ENCODE measurements around the gene RNF187. TPM values are rescaled to one million over a fixed set of nuclear protein-coding genes. Genes with fewer than 3 reads are reported as not detected.
A peak's percentile ranks its signal among the peaks of the same experiment; 100 is the strongest.

The RNF187 gene
- total and polyA plus RNA-seq, 10 of the 15 experiments (the other 5 are each of a cell fraction or from before 2014, with no cell fraction given): 2.6 to 116 (median 29.5) TPM

DNA sequence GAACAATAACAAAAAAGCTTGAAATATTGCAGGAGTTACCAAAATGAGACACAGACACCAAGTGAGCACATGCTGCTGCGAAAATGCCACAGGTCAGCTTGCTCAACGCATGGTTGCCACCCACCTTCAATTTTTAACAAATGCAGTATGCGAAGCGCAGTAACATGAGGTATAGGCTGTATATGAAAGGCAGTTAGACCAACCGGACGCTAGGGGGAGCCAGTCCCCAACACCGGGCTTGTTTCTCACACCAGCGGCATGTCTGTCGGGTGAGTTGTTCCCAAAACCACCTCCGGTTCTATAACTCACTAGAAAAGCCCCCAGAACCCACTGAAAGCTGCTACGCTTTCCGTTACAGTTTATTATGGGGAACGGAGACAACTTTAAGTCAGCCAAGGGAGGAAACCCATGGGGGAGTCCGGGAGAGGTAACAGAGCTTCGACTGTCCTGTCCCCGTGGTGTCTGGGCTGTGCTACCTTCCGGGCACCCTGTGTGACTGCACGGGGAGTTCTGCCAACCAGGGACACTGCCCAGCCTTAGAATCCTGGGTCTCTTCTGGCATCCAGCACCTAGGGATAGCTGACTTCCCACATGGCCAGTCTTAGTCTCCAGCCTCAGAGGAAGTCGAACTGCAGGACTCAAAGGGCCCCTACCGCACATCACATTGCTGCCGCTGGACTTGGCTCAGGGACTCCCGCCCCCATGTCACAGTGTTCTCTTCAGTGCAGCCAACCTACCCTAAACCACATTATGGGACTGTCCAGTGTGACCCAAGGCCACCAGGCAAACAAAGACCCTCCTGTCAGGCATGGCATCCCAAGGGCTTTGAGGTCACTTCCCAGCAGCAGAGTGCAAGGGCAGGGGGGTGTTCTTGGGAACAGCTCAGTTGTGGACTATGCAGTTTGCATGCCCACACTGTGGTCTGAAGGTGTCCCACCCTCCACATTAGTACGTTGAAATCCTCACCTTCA is 14.0 kb downstream of the RNF187 start (continued):
- TF ChIP-seq, protein P1, sequence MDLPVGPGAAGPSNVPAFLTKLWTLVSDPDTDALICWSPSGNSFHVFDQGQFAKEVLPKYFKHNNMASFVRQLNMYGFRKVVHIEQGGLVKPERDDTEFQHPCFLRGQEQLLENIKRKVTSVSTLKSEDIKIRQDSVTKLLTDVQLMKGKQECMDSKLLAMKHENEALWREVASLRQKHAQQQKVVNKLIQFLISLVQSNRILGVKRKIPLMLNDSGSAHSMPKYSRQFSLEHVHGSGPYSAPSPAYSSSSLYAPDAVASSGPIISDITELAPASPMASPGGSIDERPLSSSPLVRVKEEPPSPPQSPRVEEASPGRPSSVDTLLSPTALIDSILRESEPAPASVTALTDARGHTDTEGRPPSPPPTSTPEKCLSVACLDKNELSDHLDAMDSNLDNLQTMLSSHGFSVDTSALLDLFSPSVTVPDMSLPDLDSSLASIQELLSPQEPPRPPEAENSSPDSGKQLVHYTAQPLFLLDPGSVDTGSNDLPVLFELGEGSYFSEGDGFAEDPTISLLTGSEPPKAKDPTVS (IDR thresholded peaks at IDR 0.05; ENCODE audit: low read depth, low read length): no peak
- TF ChIP-seq TCF3 (IDR thresholded peaks at IDR 0.05; ENCODE audit: borderline replicate concordance, insufficient read depth, low read depth, low read length): no peak
- no peak for TF ChIP-seq ZBED1 (IDR thresholded peaks at IDR 0.05; ENCODE audit: borderline replicate concordance)
- no peak for TF ChIP-seq KLF5 (IDR thresholded peaks at IDR 0.05; ENCODE audit: partially characterized antibody)
- TF ChIP-seq MYC (IDR thresholded peaks at IDR 0.05; ENCODE audit: insufficient read depth, insufficient read length, insufficient replicate concordance, low read length, severe bottlenecking): no peak
- TF ChIP-seq, protein P2, sequence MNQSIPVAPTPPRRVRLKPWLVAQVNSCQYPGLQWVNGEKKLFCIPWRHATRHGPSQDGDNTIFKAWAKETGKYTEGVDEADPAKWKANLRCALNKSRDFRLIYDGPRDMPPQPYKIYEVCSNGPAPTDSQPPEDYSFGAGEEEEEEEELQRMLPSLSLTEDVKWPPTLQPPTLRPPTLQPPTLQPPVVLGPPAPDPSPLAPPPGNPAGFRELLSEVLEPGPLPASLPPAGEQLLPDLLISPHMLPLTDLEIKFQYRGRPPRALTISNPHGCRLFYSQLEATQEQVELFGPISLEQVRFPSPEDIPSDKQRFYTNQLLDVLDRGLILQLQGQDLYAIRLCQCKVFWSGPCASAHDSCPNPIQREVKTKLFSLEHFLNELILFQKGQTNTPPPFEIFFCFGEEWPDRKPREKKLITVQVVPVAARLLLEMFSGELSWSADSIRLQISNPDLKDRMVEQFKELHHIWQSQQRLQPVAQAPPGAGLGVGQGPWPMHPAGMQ (IDR thresholded peaks at IDR 0.05; ENCODE audit: borderline replicate concordance): no peak
- TF ChIP-seq TBL1XR1 (IDR thresholded peaks at IDR 0.05; ENCODE audit: low read depth, low read length): no peak
- TF ChIP-seq PML (IDR thresholded peaks at IDR 0.05; ENCODE audit: low read length): no peak
- no peak for TF ChIP-seq BRCA1 (IDR thresholded peaks at IDR 0.05; ENCODE audit: low read depth, low read length)
- TF ChIP-seq, protein P3, sequence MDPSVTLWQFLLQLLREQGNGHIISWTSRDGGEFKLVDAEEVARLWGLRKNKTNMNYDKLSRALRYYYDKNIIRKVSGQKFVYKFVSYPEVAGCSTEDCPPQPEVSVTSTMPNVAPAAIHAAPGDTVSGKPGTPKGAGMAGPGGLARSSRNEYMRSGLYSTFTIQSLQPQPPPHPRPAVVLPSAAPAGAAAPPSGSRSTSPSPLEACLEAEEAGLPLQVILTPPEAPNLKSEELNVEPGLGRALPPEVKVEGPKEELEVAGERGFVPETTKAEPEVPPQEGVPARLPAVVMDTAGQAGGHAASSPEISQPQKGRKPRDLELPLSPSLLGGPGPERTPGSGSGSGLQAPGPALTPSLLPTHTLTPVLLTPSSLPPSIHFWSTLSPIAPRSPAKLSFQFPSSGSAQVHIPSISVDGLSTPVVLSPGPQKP (IDR thresholded peaks at IDR 0.05; ENCODE audit: low read depth, low read length): no peak
- TF ChIP-seq WRNIP1 (IDR thresholded peaks at IDR 0.05; ENCODE audit: borderline replicate concordance, low read depth, low read length): no peak
- TF ChIP-seq, protein P4, sequence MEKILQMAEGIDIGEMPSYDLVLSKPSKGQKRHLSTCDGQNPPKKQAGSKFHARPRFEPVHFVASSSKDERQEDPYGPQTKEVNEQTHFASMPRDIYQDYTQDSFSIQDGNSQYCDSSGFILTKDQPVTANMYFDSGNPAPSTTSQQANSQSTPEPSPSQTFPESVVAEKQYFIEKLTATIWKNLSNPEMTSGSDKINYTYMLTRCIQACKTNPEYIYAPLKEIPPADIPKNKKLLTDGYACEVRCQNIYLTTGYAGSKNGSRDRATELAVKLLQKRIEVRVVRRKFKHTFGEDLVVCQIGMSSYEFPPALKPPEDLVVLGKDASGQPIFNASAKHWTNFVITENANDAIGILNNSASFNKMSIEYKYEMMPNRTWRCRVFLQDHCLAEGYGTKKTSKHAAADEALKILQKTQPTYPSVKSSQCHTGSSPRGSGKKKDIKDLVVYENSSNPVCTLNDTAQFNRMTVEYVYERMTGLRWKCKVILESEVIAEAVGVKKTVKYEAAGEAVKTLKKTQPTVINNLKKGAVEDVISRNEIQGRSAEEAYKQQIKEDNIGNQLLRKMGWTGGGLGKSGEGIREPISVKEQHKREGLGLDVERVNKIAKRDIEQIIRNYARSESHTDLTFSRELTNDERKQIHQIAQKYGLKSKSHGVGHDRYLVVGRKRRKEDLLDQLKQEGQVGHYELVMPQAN (conservative IDR thresholded peaks at IDR 0.05): no peak
- TF ChIP-seq, protein P5, sequence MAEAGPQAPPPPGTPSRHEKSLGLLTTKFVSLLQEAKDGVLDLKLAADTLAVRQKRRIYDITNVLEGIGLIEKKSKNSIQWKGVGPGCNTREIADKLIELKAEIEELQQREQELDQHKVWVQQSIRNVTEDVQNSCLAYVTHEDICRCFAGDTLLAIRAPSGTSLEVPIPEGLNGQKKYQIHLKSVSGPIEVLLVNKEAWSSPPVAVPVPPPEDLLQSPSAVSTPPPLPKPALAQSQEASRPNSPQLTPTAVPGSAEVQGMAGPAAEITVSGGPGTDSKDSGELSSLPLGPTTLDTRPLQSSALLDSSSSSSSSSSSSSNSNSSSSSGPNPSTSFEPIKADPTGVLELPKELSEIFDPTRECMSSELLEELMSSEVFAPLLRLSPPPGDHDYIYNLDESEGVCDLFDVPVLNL (IDR thresholded peaks at IDR 0.05; ENCODE audit: low read depth, low read length): no peak
- TF ChIP-seq TCF7 (IDR thresholded peaks at IDR 0.05; ENCODE audit: borderline replicate concordance): no peak
- no peak for TF ChIP-seq POLR2AphosphoS2 (IDR thresholded peaks at IDR 0.05; ENCODE audit: low read depth, low read length)
- no peak for TF ChIP-seq TAF1 (IDR thresholded peaks at IDR 0.05; ENCODE audit: borderline replicate concordance, low read depth, low read length)
- no peak for TF ChIP-seq NR2C1 (IDR thresholded peaks at IDR 0.05)
- no peak for TF ChIP-seq ZNF217 (IDR thresholded peaks at IDR 0.05)
- no peak for TF ChIP-seq BCL11A (IDR thresholded peaks at IDR 0.05; ENCODE audit: low read depth, low read length)
- peak; percentile 15 for TF ChIP-seq MEF2B (IDR thresholded peaks at IDR 0.05; ENCODE audit: partially characterized antibody, poor library complexity, severe bottlenecking)
